Measurements from ENCODE around the gene MAP1B. TPM values are rescaled to one million over a fixed set of nuclear protein-coding genes. Genes with fewer than 3 reads are reported as not detected.

The MAP1B gene
- polyA plus RNA-seq, 1 donor (not counting 4 experiments of a cell fraction or from before 2014, with no cell fraction given) = 3.3 TPM

GRCh38 chr5:72149742-72150141, 42.5 kb downstream of the MAP1B start:
- FAIRE-seq (no peak), DNase-seq (ENCODE audit: low read depth, low spot score) (no peak)
- Histone ChIP-seq H3K79me2 (ENCODE audit: control insufficient read depth, insufficient read depth, low read length) (no peaks in the 10 kb centered on the region), H3K27ac (ENCODE audit: control insufficient read depth, insufficient read depth, low read length) (no peak overlapping the region), H3K4me2 (ENCODE audit: control insufficient read depth, extremely low read depth, insufficient read depth, low read depth, low read length) (no peak overlapping the region), H3K9me3 (ENCODE audit: control insufficient read depth, low read depth, low read length) (no peaks in the 10 kb centered on the region), H3K4me1 (ENCODE audit: control insufficient read depth, extremely low read depth, insufficient read depth, low read length) (peaks cover 5% of the 10 kb centered on the region), H2AFZ (ENCODE audit: control insufficient read depth, low read length) (no peak overlapping the region), H4K20me1 (ENCODE audit: control insufficient read depth, extremely low read depth, insufficient read depth, low read length) (no peaks in the 10 kb centered on the region), H3K36me3 (ENCODE audit: control insufficient read depth in 2 of 2, extremely low read depth in 1 of 2, insufficient read depth in 2 of 2, low read length in 2 of 2) (peaks cover 0 to 4% of the 10 kb centered on the region in 2 experiments), H3K9me1 (ENCODE audit: control insufficient read depth, extremely low read depth, insufficient read depth, low read length) (no peaks in the 10 kb centered on the region), H3K9ac (ENCODE audit: control insufficient read depth, extremely low read depth, insufficient read depth, low read length) (no peak overlapping the region), H3K4me3 (ENCODE audit: control insufficient read depth in 2 of 3, extremely low read depth in 1 of 3, insufficient read depth in 2 of 3, low read depth in 1 of 3, low read length in 3 of 3) (no peak overlapping the region), H3K27me3 (ENCODE audit: control insufficient read depth, extremely low read depth, insufficient read depth, low read length) (peaks cover 3% of the 10 kb centered on the region)
- dilution Hi-C loops (cut with MboI; ENCODE audit: extremely low pct_ligation_motif_present, low sequenced_read_pairs) = no loop called here
- TF ChIP-seq CTCF (optimal IDR thresholded peaks at IDR 0.05 in 1 of 3, IDR thresholded peaks at IDR 0.05 in 1 of 3, conservative IDR thresholded peaks at IDR 0.05 in 1 of 3; ENCODE audit: extremely low read depth in 1 of 3, insufficient read depth in 2 of 3, low read length in 3 of 3) (no peak), EZH2 (IDR thresholded peaks at IDR 0.05; ENCODE audit: low read length) (no peak)

- DNase-seq (ENCODE audit: low read depth, low spot score) (no peak), FAIRE-seq (no peak)
- Histone ChIP-seq H3K9me3 (ENCODE audit: control insufficient read depth, low read depth, low read length) (no peaks in the 10 kb centered on the region), H3K79me2 (ENCODE audit: control insufficient read depth, insufficient read depth, low read length) (no peaks in the 10 kb centered on the region), H3K4me1 (ENCODE audit: control insufficient read depth, extremely low read depth, insufficient read depth, low read length) (peaks cover 5% of the 10 kb centered on the region), H3K4me2 (ENCODE audit: control insufficient read depth, extremely low read depth, insufficient read depth, low read depth, low read length) (peak overlapping the region; percentile 12), H3K9ac (ENCODE audit: control insufficient read depth, extremely low read depth, insufficient read depth, low read length) (no peak overlapping the region), H4K20me1 (ENCODE audit: control insufficient read depth, extremely low read depth, insufficient read depth, low read length) (no peaks in the 10 kb centered on the region), H3K36me3 (ENCODE audit: control insufficient read depth in 2 of 2, extremely low read depth in 1 of 2, insufficient read depth in 2 of 2, low read length in 2 of 2) (peaks cover 0 to 4% of the 10 kb centered on the region in 2 experiments), H3K4me3 (ENCODE audit: control insufficient read depth in 2 of 3, extremely low read depth in 1 of 3, insufficient read depth in 2 of 3, low read depth in 1 of 3, low read length in 3 of 3) (no peak overlapping the region), H3K9me1 (ENCODE audit: control insufficient read depth, extremely low read depth, insufficient read depth, low read length) (no peaks in the 10 kb centered on the region), H3K27me3 (ENCODE audit: control insufficient read depth, extremely low read depth, insufficient read depth, low read length) (peaks cover 3% of the 10 kb centered on the region), H2AFZ (ENCODE audit: control insufficient read depth, low read length) (no peak overlapping the region), H3K27ac (ENCODE audit: control insufficient read depth, insufficient read depth, low read length) (no peak overlapping the region)
- dilution Hi-C loops (cut with MboI; ENCODE audit: extremely low pct_ligation_motif_present, low sequenced_read_pairs) = no loop called here
- no peak for TF ChIP-seq CTCF (optimal IDR thresholded peaks at IDR 0.05 in 1 of 3, IDR thresholded peaks at IDR 0.05 in 1 of 3, conservative IDR thresholded peaks at IDR 0.05 in 1 of 3; ENCODE audit: extremely low read depth in 1 of 3, insufficient read depth in 2 of 3, low read length in 3 of 3)
- no peak for TF ChIP-seq EZH2 (IDR thresholded peaks at IDR 0.05; ENCODE audit: low read length)
These were observed 43.9 kb downstream of the MAP1B start for GRCh38 chr5:72151169-72151568.
